Airway epithelial cell (primary cell): ENCODE data around the gene HIC1. TPM values are rescaled to one million over a fixed set of nuclear protein-coding genes. Genes with fewer than 3 reads are reported as not detected.

Experiments
- total RNA-seq: library from RNA; depleted of rRNA; stranded (reverse); fragments of >200 nt; gene quantifications from 2 replicates; pipeline ENCODE4 v1.2.3, GENCODE V29; 2015

Gene HIC1
- total RNA-seq: 1.0 and 2.0 TPM in 2 replicates

GRCh38 chr17:2054512-2055291 lies at the start of gene HIC1:
TSS of gene HIC1 (plus strand) at chr17:2055103. CDS start at chr17:2056691, 1,588 bp downstream.

GRCh38 chr17:2025220-2025621 lies 29.7 kb upstream of the HIC1 start, which contains the start of gene RTN4RL1:
TSS of gene RTN4RL1 (minus strand) at chr17:2025334. CDS start at chr17:2024865, 469 bp downstream.

GRCh38 chr17:2029911-2030778 lies 24.8 kb upstream of the HIC1 start, which contains the start of gene DPH1:
TSS of gene DPH1 (plus strand) at chr17:2030153. CDS start at chr17:2030170, 17 bp downstream.

GRCh38 chr17:2041561-2042389 lies 13.1 kb upstream of the HIC1 start, which contains the start of gene OVCA2:
TSS of gene OVCA2 (plus strand) at chr17:2042022. CDS start at chr17:2042048, 26 bp downstream.

Other genes with a start within 250 kb of the HIC1 start
- 5.3 and 6.6 TPM in 2 replicates for gene SMYD4, start 225.2 kb upstream of the HIC1 start, total RNA-seq
- gene RPA1, start 225.1 kb upstream of the HIC1 start, total RNA-seq: 28.3 and 34.5 TPM in 2 replicates
- 3.1 and 4.5 TPM in 2 replicates for gene RTN4RL1, start 29.8 kb upstream of the HIC1 start, total RNA-seq
- gene DPH1, start 24.9 kb upstream of the HIC1 start, total RNA-seq: 27.3 and 37.7 TPM in 2 replicates
- gene OVCA2, start 13.1 kb upstream of the HIC1 start, total RNA-seq: 61.9 and 64.2 TPM in 2 replicates
- 19.7 and 26.0 TPM in 2 replicates for gene SMG6, start 248.7 kb downstream of the HIC1 start, total RNA-seq
- 13.2 and 17.8 TPM in 2 replicates for gene SRR, start 248.8 kb downstream of the HIC1 start, total RNA-seq